ENCODE results near the gene CDH4.
"Not testable (repeated sequence)": the region's sequence is repeated elsewhere in the genome, so short reads cannot be mapped to it uniquely, and the experiment has no call there.

Gene CDH4

DNA sequence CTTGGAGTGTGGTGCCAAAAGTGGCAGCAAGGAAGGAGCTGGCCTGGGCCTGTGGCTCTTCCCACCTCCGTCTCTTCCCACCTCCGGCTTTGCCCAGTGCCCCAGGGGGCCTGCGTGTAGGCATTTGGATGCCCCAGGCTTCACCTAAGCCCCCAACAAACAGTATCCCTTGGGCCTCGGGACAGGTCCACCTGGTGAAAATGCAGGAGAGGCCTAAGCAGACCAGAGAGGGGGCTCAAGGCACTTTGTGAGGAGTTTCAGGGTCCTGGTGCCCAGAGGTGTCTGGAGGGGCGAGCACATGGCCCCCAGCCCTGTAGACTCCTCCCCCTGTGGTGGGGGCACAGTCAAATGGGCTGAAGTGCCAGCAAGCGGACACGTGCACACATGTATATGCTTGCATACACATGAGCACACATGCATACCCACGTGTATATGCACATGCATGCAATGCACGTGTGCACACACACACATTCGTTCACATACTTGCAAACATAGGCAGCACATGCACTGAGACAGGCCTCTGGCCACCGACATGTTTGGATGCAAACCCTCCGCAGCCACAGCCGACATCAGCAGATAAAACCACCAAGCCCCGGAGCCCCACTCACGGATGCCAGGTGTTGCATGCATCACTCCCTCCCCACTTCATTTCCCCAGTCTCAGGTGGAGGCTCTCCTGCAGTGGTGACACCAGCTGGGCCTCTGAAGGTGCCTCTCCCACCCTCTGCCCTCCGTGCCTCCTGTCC, 689.1 kb downstream of the CDH4 start:
- DNase-seq = no peak

DNA sequence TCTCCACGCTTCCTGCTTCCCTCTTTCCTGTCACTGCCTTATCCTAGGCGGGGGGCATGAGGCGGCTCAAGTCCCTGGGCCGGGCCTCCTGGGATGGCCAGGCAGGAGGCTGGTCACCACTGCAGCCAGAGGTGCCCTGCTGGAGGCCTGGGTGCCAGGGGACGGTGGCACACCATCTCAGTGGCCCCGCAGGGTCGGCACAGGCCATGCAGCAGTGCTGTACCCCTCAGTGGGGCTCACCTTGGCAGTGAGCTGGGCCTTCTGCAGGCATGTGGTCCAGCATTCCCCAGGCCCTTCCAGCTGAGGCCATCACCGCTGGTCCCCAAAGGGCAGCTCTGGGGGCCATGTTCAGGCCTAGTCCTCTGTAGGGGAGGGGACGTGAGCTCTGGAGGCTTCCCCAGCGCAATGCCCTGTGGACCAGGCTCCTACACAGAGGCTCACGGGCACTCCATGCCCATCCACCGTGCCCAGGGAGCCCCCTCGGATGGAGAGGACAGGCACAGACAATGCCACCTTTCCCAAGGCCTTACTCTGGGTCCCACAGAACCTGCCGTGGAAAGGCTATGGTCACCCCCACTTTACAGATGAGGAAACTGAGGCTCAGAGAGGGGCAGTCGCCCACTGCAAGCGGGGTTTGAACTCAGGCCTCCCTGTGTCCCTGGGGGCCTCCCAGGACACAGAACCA, 689.8 kb downstream of the CDH4 start:
- DNase-seq = no peak

DNA sequence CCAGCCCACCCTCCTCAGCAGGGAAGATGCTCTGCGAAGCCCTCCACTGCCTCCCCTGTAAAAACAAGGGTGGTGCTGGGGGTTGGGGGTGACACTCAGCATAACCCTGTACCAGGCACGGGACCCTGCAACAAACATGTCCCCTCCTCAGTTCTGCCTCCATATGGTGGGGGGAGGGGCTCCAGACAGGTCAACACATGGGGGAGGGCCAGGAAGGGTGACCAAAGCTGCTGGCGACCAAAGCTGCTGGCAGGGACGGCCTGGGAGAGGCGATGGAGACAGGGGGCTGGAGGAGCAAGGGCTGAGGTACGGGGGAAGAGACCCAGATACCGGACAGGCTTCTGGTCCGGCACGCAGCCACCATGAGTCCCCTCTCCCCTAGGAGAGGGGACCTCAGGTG, 690.5 kb downstream of the CDH4 start:
- DNase-seq = no peak

DNA sequence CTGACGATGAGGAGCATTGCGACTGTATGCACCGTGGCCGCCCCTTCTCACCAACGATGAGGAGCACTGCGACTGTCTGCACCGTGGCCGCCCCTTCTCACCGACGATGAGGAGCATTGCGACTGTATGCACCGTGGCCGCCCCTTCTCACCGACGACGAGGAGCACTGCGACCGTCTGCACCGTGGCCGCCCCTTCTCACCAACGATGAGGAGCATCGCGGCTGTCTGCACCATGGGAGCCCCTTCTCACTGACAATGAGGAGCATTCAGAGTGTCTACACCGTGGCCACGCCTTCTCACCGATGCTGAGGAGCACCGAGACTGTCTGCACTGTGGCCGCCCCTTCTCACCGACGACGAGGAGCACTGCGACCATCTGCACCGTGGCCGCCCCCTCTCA, 692.9 kb downstream of the CDH4 start:
- DNase-seq = not testable (repeated sequence)

DNA sequence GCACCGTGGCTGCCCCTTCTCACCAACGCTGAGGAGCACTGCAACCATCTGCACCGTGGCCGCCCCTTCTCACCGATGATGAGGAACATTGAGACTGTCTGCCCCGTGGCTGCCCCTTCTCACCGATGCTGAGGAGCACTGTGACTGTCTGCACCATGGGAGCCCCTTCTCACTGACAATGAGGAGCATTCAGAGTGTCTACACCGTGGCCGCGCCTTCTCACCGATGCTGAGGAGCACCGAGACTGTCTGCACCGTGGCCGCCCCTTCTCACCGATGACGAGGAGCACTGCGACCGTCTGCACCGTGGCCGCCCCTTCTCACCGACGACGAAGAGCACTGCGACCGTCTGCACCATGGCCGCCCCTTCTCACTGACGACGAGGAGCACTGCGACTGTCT, 693.4 kb downstream of the CDH4 start:
- DNase-seq = not testable (repeated sequence)

DNA sequence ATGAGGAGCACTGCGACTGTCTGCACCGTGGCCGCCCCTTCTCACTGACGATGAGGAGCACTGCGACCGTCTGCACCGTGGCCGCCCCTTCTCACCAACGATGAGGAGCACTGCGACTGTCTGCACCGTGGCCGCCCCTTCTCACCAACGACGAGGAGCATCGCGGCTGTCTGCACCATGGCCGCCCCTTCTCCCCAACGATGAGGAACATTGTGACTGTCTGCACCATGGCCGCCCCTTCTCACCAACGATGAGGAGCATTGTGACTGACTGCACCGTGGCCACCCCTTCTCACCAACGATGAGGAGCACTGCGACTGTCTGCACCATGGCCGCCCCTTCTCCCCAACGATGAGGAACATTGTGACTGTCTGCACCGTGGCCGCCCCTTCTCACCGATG, 696.0 kb downstream of the CDH4 start:
- not testable (repeated sequence) for DNase-seq

DNA sequence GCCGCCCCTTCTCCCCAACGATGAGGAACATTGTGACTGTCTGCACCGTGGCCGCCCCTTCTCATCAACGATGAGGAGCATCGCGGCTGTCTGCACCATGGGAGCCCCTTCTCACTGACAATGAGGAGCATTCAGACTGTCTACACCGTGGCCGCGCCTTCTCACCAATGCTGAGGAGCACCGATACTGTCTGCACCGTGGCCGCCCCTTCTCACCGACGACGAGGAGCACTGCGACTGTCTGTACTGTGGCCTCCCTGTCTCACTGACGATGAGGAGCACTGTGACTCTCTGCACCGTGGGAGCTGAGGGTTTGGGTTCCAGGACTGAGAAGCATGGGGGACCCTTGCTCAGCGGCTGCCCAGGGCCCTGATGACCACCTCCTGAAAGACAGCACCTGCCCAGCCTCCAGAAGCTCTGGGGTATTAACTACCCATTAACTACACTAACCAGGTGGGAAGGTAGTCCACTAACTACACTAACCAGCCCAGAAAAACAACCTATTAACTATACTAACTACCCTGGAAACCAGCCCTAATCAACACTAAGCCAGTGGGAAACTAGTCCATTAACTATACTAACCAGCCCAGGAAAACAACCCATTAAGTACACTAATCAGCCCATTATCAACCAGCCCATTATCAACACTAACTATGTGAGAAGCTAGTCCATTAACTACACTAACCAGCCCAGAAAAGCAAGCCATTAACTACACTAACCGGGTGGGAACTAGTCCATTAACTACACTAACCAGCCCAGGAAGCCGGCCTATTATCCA, 696.7 kb downstream of the CDH4 start:
- no peak for DNase-seq

DNA sequence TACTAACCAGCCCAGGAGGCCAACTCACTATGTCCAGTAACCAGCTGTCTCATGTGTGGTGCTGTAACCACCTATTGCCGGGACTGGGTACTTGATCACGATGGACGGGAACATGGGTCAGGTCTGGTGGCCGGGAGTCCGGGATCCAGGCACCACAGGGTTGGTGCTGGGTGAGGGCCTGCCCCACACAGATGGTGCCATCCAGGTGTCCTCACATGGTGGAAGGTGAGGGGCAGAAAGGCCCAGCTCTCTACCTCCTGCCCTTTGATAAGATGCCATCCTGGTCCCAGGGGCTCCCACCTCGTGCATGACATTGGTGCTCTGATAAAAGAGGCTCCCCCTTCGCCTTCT, 697.3 kb downstream of the CDH4 start:
- DNase-seq = no peak

DNA sequence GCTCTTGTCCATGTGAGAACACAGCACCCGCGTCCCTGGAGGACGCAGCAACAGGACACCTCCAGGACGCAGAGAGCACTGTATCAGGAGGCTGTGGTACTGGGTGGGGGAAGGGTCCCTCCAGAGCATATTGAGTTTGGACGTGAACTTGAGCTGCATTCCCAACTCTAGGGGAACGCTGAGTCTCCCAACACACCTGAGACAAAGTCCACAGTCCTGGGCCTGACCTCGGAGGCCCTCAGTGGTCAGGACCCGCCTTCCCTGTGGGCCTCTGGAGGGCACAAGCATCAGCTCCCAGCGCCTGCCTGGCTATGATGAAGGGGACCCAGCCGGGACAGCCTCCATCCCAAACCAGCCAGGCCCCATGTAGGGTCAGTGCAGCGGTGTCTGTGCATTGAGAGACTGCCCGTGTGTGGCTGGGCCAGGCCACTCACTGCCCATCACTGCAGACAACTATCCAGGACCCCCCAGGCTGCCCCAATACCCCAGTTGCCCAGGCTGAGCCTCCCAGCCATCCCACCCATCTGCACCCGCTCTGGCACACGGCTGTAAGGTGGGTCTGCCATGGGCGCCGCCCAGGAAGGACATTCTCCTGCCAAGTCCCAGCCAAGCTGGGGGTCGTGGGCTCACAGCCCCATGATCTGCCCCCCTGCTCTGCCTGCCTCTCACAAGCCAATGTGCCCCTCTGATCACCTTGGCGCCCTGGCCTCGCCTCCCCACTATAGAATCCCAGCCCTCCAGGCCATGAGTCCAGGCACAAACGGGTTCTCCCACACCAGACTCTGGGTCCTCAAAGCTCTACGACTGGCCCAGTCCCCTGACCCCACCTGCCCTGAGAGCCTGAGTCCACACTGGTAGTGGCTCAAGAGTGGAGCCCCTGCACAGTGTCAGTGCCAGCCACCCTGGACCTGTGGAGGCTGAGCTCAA, 697.9 kb downstream of the CDH4 start:
- DNase-seq = no peak

DNA sequence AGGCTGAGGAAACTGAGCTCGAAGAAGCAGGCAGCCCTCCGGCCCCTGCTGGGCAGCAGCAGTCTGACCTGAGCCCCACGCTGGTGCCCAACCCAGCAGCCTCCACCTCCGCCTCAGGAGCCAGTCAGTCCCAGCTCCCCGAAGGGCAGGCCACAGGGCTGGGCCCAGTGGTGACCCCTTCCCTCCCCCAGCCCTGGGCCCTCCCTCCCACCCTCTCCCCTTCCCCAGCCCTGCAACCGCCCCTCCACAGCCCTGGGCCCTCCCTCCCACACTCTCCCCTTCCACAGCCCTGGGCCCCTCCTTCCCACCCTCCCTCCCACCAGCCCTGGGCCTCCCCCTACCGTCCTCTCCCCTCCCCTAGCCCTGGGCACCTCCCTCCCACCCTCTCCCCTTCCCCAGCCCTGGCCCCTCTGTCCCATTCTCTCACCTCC, 698.6 kb downstream of the CDH4 start:
- DNase-seq = no peak

DNA sequence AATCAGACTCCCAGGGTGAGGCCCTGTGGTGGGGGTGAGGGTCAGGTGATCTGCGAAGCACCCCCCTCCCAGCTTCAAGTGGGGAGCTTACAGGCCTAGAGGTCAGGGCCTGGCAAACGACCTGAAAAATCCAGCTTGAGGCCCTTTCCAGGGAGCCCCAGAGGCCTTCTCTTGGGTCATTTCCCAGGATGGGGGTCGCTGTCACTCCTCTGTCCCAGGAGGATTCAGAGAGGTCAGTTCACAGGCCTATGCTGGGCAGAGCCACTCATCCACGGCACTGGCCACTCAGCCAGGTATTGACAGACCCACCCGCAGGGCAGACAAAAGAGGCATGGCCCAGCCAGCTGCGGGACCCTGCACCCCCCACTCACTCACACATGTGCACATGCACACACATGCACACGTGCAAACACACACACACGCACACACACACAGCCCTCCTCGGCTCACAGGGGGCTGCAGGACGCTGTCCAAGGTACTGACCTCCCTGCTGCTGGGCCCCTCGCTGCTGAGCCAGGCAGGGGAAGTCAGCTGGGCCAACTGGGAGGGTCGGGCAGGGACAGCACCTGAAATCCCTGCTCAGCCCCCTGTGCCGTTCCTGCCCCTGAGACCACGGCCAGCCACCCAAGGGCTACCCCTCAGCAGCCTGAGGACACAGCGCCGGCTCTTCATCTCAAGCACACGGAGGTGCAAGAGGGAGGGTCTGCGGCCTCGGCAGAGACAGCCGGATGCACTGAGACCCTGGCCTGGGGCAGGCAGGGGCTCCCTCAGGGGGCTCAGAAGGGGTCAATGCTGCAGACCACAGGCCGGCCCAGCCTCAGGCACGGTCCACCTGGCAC, 699.9 kb downstream of the CDH4 start:
- DNase-seq = no peak

DNA sequence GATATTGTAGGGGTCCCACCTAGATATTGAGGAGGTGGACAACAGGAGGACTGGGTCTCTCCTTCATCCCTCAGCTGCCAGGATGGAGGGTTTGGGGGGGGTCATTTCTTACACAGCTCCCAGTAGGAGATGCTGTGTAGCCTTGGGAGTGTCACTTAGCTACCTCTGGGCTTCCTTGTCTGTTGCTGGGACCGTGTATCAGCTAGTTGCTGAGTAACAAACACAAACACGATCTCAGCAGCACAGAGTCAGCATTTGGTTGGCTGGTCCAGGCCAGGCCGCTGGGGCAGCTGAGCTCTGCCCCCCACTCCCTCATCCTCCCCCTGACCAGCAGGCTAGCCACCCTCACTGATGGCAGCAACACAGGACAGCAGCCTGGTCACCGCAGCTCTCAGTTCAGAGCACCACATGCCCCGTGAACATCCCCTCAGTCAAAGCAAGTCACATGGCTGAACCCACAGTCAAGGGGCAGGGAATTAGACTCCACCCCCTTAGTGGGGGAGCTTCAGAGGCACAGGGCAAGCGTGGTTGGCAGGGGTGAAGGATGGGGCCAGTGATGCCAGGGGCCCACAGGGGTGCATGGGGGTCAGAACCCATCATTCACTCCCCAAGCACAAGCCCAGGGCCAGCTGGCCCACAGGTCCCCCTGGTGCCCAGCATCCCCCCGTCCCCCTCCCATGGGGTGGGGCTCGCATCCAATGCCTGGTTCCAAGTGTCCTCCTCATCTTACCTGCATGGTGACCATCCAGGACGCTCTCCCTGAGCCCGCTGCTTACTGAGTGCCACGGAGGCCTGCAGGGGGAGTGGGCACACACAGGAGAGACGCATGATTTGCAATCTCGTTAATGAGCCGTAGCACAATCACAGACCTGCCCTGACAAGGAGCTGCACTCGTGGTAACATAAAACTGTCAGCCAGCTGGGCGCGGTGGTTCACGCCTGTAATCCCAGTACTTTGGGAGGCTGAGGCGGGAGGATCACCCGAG, 701.3 kb downstream of the CDH4 start:
- peak; percentile 34 to 49 for DNase-seq

DNA sequence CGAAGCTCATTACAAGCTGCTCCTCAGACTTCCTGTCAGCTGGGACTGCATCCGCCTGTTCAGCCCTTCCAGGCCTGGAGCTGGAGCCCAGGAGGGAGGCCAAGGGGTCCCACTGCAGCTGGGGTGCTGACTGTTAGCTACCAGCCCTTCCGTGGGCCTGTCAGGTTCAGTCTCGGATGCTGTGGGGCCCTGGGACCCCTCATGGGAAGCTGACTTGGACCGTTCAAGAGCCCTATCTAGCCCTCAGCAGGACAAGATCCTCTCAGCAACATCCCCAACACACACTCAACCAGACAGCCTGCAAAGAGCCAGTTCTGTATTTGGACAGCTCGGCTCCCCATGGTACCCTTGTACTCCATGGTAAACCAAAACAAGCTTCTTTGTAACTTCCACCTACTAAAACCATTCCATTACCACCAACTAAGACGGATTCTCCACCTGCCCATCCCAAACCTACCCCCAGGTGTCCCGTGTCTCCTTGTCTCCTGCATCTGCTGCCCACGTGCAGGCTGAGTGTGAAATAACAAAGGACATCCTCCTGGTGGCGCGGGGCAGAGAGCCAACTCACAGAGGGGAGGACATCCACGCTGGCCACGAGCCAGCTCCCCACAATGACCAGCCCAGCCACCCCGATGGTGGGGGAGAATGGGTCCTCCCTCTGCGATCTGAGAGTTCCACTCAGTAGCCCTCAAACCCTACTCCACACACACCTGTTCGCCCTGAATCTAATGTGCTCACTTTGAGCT, 702.4 kb downstream of the CDH4 start:
- DNase-seq = peak; percentile 63 to 85

DNA sequence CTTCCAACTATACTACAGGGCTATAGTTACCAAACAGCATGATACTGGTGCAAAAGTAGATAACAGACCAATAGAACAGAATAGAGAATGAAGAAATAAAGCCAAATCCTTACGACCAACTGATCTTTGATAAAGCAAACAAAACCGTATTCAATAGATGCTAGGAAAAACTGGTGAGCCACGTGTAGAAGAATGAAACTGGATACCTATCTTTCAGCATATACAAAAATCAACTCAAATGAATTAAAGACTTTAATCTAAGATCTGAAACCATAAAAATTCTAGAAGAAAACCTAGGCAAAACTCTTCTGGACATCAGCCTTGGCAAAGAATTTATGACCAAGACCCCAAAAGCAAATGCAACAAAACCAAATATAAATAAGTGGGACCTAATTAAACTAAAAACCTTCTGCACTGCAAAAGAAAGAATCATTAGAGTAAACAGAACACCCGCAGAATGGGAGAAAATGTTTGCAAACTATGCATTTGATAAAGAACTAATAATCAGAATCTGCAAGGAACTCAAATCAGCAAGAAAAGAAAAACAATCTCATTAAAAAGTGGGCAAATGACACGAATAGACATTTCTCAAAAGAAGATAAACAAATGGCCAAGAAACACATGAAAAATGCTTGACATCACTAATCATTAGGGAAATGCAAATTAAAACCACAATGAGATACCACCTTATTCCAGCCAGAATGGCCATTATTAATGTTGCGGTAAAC, 703.8 kb downstream of the CDH4 start:
- DNase-seq = no peak

DNA sequence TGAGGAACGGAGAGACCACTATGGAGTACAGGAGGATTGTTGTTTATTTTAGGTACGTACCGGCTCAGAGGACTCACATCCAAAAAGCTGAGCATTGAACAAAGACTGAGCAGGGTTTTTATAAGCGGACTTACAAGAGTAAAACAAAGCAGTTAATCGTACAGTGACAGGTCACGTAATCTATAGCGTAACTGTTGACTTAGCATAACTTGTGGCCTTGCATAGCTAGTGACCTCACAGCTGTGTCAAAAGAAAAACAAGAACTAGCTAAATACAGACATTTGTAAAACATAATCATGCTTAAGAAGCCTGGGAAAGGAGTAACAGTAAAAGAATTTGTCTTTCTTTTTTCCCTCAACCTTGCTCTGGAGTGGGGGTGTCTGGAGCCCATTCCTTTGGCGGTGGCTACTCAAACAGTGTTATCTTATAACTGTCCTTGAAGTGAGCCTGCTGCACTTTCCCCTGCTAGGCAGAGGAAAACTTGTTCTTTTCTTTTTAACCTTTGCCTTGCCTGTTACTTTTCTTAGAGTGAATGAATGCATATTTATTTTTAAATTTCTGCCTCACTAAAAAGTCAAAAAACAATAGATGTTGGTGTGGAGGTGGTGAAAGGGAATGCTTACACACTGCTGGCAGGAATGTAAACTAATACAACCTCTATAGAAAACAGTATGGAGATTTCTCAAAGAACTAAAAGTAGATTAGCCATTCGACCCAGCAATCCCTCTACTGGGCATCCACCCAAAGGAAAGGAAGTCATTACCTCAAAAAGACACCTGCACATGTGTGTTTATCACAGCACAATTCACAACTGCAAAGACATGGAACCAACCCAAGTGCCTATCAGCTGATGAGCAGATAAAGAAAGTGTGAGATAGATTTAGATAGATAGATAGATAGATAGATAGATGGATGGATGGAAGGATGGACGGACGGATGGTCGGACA, 704.6 kb downstream of the CDH4 start:
- peak in 1 of 2 experiments; percentile 27 for DNase-seq

DNA sequence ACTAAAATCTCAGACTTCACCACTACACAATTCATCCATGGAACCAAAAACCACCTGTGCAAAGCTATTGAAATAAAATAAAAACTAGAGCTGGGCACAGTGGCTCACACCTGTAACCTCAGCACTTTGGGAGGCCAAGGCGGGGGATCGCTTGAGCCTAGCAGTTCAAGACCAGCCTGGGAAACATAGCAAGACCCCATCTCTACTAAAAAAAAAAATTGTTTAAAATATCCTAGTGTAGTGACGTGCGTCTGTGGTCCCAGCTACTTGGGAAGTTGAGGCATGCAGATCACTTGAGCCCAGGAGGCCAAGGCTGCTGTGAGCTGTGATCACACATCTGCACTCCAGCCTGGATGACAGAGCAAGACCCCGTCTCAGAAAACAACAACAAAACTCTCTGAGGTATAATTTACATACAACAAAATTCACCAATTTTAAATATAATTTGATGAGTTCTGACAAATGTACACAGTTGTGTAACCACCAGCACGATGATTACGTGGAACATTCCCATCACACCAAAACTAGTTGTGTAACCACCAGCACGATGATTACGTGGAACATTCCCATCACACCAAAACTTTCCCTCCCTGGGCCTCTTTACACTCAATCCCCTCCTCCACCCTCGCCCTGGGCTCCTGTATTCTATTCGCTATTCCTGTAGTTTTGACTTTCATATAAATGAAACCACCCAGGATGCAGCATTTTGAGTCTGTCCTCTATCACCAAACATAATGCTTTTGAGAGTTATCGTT, 706.1 kb downstream of the CDH4 start:
- no peak for DNase-seq

Data from SHP77 (cell line).